ENCODE measurements around the gene RNF14.

GRCh38 chr5:142034994-142035393 lies 66.1 kb downstream of the RNF14 start:
- TF ChIP-seq CTCF (IDR thresholded peaks at IDR 0.05): no peak
- TF ChIP-seq MAX (IDR thresholded peaks at IDR 0.05; ENCODE audit: low read depth): no peak
- TF ChIP-seq POLR2AphosphoS5 (IDR thresholded peaks at IDR 0.05; ENCODE audit: low read depth, low read length): no peak
- TF ChIP-seq EP300 (IDR thresholded peaks at IDR 0.05; ENCODE audit: borderline replicate concordance in 1 of 2, low read depth in 1 of 2, low read length in 1 of 2): no peak
- no peak for TF ChIP-seq RAD21 (IDR thresholded peaks at IDR 0.05; ENCODE audit: low read length)
- no peak for TF ChIP-seq YY1 (IDR thresholded peaks at IDR 0.05; ENCODE audit: low read depth)
- TF ChIP-seq RCOR1 (IDR thresholded peaks at IDR 0.05; ENCODE audit: low read length): no peak
- TF ChIP-seq CHD2 (IDR thresholded peaks at IDR 0.05; ENCODE audit: low read length, partially characterized antibody): no peak
- TF ChIP-seq SMC3 (IDR thresholded peaks at IDR 0.05; ENCODE audit: low read depth, low read length): no peak
- TF ChIP-seq GABPA (IDR thresholded peaks at IDR 0.05; ENCODE audit: low read depth): no peak
- TF ChIP-seq TAF1 (IDR thresholded peaks at IDR 0.05; ENCODE audit: borderline replicate concordance, low read depth, low read length): no peak
- no peak for TF ChIP-seq MXI1 (IDR thresholded peaks at IDR 0.05; ENCODE audit: low read depth, low read length)
- no peak for TF ChIP-seq FOXM1 (IDR thresholded peaks at IDR 0.05; ENCODE audit: low read depth)

All from SK-N-SH (cell line).